Hippocampal formation (tissue), 2 donors: ENCODE data around the gene MPLKIP.
"Not testable (repeated sequence)": the region's sequence is repeated elsewhere in the genome, so short reads cannot be mapped to it uniquely, and the experiment has no call there.

Source experiments
- DNase-seq, 2 donors: peaks; one replicate each; lab custom pipeline; 2025; lab: John Stamatoyannopoulos, UW

The MPLKIP gene

DNA sequence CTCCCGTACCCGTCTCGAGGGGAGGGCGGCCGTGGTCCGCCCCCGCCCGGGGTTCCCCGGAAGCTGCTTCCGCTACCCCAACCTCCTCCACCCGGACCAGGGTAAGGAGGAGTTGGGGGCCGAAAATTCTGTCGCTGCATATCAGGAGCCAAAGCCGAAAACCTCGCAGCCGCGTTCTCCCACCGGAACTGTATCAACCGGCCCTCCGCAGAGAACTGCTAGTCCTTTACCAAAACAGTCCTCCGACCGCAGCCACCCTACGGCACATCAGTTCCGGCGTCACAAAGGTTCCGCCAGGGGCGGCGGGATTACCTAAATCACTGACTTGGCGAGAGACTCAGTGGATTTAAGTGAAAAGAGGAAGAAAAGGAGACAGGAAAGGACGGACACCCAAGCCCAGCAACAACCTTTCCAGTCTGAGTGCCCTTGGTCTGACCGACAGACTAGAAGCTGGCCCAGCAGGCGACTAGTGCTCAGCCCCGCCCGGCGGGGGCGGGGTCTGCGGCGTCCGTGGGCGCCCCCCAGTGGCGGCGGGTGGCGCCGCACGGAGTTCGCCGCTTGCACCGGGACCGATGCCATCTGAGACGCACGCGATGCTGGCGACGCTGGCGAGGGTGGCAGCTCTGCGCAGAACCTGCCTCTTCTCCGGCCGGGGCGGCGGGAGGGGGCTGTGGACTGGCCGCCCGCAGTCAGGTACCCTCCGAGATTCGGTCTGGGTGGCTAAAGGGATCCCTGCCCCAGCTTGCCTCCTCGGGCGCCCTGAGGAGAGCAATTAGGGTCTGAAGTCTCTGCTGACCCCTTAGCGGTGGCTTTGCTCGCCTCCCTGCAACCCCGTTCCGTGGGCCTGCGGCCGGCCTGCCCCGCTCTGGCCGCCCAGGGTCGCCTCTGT is at the start of gene MPLKIP, which contains the start of gene SUGCT:
Gene MPLKIP, minus strand, starts transcription at position 195 of the 889 bp plus-strand sequence. Its CDS starts 55 bp downstream, at position 140.
Gene SUGCT, plus strand, starts transcription at position 578 of the 889 bp plus-strand sequence.
- peak; percentile 89 to 94 for DNase-seq

DNA sequence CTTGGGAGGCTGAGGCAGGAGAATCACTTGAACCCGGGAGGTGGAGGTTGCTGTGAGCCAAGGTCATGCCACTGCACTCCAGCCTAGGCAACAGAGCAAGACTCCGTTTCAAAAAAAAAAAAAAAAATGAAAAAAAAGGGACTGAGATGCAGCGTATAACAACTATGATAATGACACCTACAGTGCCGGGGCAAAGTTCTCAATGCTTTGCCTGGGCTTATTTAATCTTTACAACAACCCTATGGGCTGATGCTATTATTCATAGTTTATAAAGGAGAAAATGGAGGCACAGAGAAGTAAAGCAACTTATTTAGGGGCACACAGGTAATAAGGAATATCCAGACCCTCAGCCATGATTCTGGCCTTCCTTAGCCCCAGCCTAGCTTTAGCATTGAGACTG is 48.0 kb upstream of the MPLKIP start:
- no peak for DNase-seq

DNA sequence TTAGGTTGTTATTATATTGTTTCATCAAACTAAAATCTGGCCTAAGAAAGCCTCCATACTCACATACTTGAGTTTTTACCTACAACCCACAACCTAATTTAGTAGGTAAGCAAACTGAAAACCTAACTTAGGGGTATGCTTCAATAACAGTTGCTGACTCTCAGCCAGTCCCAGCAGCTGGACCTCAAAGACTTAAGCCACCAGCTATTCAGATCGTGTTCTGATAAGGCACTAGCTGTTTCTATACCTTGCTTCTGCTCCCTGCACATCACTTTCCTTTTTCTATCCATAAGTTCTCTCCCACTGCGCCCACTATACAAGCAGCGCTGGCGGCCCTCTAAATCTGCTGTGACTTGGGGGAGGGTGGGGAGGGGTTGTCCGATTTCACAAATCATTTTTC is 42.6 kb upstream of the MPLKIP start:
- no peak for DNase-seq

DNA sequence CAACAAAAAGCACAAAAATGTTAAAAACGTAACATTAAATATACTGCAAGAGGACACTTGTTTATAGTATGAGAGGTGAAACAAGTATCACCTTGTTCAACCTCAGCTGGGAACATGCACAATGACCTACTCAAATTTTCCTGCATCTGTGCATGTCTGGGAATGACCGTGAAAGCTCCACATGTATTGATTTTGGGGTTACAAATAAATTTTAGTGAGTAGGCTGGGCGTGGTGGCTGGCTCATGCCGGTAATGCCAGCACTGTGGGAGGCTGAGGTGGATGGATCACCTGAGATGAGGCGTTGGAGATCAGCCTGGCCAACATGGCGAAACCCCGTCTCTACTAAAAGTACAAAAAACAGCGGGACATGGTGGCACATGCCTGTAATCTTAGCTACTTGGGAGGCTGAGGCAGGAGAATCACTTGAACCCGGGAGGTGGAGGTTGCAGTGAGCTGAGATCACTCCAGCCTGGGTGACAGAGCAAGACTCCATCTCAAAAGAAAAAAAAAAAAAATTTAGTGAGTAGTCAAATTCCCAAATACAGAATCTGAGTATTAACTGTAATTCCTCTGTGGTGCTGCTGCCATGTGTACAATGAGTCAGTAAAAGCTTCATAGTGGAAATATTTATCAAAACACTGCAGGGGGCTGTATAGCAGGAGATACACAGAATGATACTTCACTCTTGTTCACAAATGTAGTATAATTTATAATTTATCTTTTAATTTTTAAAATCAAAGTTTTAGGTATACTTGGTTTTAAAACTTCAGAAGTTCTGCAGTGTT is 41.5 kb upstream of the MPLKIP start:
- no peak for DNase-seq

DNA sequence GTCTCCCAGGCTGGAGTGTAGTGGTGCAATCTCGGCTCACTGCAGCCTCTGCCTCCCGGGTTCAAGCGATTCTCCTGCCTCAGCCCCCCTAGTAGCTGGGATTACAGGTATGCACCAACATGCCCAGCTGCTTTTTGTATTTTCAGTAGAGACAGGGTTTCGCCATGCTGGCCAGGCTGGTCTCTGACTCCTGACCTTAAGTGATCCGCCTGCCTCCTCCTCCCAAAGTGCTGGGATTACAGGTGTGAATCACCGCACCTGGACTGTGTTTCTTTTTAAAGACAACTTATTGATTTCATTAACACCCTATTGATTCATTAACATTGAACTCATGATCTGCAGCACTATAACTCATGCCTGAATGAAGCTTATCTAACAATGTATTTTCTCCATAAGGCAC is 40.8 kb upstream of the MPLKIP start:
- DNase-seq: not testable (repeated sequence)

DNA sequence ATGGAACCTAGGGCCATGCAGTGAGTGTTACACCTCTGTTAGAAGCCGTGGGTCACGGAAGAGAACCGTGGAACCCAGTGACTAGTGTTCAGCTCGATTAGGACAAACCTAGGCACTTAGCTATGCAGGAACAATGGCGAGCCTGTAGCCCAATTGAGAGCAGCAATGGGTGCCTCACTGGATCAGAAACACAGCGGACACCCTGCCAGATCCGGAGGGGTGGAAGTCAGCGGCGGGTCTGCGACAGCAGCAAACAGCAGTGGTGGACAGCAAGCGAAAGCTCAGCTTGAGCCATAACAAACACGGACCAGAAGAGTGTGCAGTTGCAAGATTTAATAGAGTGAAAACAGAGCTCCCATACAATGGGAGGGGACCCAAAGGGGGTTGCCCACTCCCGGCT is 38.7 kb upstream of the MPLKIP start:
- DNase-seq: not testable (repeated sequence)

DNA sequence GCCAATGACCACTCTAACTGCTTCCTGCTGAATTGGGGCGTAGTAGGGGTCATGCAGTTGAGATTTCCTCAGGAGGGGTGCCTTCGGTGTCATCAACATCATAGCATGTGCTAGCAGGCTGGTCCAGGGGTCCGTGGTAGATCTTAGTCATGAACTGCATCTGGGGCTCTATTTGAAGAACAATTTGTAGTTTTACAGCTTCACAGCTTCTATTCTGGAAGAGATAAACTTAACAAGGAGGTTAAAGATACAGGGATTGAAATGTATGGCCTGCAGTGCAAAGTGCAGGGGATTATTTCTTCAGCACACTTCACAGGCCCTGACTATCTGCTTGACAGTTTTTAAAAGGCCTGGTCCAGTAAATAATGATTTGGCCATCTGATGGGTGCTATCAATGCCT is 33.8 kb upstream of the MPLKIP start:
- DNase-seq: not testable (repeated sequence)

DNA sequence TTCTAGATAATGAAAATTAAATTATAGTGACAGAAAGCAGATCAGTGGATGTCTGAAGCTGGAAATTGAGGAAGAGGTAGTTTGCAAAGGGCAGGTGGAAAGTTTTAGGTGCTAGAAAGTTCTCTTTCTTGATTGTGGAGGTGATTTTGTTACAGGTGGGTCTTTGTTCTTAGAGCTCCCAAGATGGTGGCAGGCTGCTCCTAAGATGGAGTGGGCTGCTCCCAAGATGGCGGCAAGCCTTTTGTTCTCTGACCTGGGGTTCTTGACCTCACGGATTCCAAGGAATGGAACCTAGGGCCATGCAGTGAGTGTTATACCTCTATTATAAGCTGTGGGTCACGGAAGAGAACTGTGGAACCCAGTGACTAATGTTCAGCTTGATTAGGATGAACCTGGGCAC is 32.9 kb upstream of the MPLKIP start:
- no peak for DNase-seq

DNA sequence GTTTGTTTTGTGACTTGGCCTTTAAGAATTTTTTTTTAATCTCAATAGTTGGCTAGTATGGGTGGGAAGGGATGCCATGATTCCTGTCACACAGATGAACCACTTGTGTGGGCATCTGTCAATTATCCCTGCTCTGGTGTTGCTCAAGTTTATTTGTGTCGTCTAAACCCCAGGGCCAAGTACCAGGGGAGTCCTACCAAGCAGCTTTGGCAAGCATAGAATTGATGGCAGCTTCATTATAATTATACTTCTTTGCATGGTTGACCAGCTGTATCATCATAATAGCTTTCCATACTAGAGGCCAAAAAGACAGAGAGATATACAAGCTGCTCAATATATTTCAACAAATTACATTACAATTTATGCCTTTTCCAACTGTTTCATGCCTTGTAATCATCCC is 30.8 kb upstream of the MPLKIP start:
- DNase-seq: no peak

DNA sequence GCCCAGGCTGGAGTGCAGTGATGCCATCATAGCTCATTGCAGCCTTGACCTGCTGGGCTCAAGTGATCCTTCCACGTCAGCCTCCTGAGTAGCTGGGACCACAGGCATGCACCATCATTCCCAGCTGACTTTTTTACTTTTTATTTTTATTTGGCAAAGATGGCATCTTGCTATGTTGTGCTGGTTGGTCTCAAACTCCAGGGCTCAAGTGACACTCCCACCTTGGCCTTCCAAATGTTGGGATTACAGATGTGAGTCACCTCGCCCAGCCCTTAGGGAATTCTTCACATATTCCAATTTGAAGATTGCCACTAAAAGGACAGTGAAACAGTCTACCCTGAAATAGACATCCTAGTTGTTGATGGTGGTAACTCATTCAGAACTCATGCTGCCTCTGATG is 28.1 kb upstream of the MPLKIP start:
- no peak for DNase-seq

DNA sequence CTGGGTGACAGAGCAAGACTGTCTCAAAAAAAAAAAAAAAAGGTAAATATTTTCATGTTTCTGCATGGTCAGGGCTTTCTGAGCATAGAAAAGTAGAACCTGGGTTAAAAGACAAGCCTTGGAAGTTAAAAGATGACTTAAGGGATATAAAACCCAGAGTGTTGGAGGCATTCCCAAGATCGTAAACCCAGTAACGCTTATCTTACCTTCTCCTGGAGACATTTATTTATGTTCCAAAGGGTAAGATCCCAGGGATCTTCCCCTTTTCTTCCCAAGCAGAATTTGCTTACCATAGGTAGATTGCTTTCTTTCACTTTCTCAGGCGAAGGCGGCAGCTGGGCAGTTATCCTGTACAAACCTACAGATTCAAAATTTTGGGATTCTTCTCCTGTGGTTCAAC is 22.6 kb upstream of the MPLKIP start:
- no peak for DNase-seq

DNA sequence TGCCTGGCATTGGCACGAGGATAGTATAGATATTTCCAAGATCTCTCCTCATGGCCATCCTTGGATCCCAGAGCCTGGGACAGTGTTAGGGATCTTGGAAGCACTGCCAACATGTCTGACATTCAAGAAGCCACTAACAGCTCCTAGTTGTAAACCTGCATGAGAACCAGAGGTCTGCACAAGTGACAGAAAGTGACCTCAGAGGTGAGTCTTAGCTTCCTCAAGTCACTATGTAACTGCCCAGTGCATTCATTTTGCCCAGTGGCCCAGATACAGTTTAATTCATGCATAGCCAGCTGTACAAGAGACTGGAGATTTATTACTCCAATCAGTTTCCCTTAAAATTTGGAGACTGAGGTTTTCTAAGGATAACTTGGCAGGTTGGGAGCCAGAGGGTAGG is 17.1 kb upstream of the MPLKIP start:
- DNase-seq: no peak

DNA sequence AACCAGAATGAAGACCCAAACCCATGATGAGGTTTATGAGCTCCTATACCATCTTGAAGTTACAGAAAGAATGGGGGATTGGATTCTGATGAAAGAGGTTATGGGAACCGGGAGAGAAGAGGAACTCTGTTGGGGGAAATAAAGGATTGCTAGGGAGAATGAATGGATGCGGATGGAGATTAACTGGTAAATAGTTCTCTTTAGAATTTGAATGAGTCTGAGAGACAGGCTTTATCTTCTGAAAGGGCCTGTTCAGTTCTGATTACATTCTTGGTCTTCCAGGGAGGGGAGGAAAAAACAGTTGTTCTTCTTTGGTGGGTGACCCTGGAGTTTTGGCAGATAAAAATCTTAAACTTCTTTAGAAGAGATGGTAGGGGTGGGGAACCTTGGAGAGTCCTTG is 14.2 kb upstream of the MPLKIP start:
- no peak for DNase-seq

DNA sequence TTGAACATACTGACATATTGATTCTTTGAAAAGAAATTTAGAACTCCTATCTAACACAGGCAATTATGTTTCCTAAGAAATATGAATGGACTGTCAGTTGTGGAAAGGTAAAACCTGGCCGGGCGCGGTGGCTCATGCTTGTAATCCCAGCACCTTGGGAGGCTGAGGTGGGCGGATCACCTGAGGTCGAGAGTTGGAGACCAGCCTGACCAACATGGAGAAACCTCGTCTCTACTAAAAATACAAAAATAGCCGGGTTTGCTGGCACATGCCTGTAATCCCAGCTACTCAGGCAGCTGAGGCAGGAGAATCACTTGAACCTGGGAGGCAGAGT is 13.8 kb upstream of the MPLKIP start:
- DNase-seq: not testable (repeated sequence)

DNA sequence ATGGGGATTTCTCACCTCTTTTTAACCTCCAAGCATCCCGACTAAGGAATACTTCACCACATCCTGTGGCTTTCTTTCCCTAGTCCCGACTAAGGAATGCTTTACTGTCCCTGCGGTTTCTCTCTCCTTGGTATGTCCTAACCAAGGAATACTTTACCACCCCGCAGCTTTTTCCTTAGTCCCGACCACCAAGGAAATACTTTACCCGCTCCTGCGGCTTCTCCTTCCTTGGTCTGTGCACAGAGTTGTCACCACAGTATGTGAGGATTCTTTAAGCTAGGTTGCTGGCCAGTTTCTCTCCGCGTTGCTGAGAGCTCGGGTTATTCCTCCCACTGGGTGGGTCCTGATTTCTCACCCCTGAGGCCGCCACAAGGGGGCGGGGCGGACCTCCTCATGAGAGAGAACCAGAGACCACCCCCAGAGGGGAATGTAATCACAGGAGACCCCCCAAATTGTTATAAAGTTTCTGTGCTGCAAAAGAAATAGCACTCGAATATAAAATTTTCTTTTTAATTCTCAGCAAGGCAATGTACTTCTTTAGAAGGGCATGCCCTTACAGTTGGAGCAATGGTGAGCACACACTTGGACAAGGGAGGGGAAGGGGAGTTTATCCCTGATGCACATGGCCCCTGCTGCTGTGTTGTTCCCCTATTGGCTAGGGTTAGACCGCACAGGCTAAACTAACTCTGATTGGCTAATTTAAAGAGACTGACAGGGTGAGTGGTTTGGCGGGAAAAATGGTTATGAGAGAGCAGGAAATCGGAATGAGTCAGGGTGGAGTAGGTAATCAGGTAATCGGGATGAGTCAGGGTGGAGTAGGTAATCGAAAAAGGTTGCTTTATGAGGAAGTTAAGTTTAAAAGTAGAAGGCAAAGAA is 13.2 kb upstream of the MPLKIP start:
- no peak for DNase-seq

DNA sequence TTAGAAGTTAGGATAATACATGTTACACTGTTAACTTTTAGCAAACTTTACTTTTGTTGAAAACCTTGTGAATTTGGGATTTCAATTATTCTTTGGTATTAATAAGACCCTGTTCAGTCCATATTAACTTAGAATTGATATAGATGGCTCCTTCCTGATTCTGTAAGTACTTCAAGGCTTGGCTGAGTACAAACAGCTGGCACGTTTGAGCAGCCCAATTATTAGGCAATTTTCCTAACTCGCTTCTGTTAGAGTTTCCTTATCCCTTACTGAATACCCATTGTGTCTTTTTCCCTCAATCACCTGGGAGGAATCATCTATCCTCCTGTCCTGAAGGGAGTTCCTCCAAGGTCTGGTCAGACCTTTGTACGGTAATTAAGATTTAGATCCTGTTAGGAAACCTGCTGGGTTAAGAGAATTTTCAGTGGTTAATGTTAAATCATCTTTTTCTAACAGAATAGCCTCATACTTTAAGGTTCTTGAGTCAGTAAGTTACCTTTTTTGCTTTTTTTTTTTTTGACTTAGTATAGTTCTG is 11.2 kb upstream of the MPLKIP start:
- DNase-seq: not testable (repeated sequence)

DNA sequence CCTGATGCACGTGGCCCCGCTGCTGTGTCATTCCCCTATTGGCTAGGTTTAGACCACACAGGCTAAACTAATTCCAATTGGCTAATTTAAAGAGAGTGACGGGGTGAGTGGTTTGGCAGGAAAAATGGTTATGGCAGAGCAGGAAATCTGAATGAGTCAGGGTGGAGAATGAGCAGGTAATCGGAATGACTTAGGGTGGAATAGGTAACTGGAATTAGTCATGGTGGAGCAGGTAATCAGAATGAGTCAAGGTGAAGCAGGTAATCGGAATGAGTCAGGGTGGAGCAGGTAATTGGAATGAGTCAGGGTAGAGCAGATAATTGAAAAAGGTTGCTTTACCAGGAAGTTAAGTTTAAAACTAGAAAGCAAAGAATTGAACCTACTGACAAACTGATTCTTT is 7.5 kb upstream of the MPLKIP start:
- DNase-seq: not testable (repeated sequence)

DNA sequence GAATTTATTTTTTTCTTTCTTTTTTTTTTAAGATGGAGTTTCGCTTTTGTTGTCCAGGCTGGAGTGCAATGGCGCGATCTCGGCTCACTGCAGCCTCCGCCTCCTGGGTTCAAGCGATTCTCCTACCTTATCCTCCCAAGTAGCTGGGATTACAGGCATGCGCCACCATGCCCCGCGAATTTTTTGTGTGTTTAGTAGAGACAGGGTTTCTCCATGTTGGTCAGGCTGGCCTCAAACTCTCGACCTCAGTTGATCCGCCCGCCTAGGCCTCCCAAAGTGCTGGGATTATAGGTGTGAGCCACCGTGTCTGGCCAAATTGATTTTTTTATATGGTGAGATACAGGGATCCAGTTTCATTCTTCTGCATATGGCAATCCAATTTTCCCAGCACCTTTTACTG is 5.5 kb upstream of the MPLKIP start:
- DNase-seq: not testable (repeated sequence)

DNA sequence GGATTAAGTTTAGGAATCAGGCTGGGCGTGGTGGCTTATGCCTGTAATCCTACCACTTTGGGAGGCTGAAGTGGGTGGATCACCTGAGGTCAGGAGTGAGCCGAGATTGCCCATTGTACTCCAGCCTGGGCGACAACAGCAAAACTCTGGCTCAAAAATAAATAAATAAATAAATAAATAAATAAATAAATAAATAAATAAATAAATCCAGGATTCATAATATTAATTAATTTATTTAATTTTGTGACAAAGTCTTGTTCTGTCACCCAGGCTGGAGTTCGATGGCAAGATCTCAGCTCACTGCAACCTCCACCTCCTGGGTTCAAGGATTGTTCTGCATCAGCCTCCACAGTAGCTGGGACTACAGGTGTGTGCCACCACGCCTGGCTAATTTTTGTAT is 4.6 kb upstream of the MPLKIP start:
- DNase-seq: no peak

DNA sequence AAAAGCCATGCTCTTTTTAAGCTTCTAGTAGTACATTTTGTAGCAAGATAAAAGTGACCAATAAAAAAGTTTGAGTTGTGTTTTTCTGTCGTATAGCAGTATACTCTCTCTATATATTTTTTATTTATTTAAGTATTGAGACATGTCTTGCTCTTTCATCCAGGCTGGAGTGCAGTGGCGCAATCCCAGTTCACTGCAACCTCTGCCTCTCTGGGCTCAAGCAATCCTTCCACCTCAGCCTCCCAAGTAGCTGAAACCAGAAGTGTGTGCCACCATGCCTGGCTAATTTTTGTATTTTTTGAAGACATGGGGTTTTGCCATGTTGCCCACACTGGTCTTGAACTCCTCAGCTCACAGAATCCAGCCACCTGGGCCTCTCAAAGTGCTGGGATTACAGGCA is 3.1 kb upstream of the MPLKIP start:
- no peak for DNase-seq

DNA sequence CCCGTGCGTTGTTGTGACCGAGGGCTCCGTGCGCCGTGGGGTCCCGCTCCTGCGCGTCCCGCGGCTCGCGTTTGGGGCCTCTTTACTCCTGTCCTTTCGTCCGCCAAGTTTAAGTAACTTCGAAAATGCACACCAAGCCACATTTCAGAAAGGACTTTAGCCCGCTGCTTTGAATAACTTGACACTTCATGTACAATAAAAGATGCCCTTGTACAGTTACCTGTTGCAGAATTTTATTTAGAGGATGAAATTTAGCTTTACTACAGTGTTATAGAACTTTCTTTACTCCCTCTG is 842 bp upstream of the MPLKIP start:
- DNase-seq: no peak
